Transverse colon (tissue), 4 donors: ENCODE data around the gene MOB3B.

Experiments
- POLR2A ChIP-seq: fragments of 450-650 bp; IDR thresholded peaks from one replicate; pipeline ENCODE4 v1.6.1; 2016; ENCODE audit warnings: antibody characterized with exemption, mild to moderate bottlenecking, moderate library complexity
- POLR2AphosphoS5 ChIP-seq, 3 donors: sonication (generic); formaldehyde crosslinking; IDR thresholded peaks; one replicate each; pipeline ENCODE4 v1.6.1; 2016; ENCODE audit warnings: antibody characterized with exemption in 3 of 3
- TF ChIP-seq, protein P1 (sequence below), 5 experiments: fragments of 200-600 bp in 3 of 5; fragments of 450-650 bp in 2 of 5; sonication (generic) in 3 of 5; IDR thresholded peaks; 1 replicate in 2 of 5; 2 replicates in 3 of 5; pipeline ENCODE4 v1.5.1; 2016 to 2017; ENCODE audit warnings: antibody characterized with exemption in 5 of 5, inconsistent platforms in 3 of 5, mild to moderate bottlenecking in 2 of 5, moderate library complexity in 1 of 5

DNA sequence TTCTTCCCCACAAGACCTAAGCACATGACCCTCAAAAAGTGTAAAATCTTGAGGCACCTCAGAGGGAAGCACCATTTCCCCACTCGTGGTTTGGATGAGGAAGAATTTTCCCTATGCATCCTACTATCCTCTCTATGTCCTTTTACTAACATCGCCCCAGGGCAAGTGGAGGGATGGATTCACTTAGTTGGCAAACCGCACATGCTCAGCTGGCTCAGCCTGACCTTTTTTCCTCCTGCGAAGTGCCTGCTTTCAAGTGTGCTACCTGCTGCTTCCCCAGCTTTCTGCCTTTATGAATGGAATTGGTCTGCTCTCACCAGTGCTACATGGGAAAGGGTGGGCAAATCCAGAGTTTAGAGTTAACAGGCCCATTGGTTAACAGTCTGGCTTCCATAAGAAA lies 62.1 kb downstream of the MOB3B start:
- TF ChIP-seq, protein P1, sequence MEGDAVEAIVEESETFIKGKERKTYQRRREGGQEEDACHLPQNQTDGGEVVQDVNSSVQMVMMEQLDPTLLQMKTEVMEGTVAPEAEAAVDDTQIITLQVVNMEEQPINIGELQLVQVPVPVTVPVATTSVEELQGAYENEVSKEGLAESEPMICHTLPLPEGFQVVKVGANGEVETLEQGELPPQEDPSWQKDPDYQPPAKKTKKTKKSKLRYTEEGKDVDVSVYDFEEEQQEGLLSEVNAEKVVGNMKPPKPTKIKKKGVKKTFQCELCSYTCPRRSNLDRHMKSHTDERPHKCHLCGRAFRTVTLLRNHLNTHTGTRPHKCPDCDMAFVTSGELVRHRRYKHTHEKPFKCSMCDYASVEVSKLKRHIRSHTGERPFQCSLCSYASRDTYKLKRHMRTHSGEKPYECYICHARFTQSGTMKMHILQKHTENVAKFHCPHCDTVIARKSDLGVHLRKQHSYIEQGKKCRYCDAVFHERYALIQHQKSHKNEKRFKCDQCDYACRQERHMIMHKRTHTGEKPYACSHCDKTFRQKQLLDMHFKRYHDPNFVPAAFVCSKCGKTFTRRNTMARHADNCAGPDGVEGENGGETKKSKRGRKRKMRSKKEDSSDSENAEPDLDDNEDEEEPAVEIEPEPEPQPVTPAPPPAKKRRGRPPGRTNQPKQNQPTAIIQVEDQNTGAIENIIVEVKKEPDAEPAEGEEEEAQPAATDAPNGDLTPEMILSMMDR (IDR thresholded peaks at IDR 0.05): no peak
- no peak for TF ChIP-seq POLR2AphosphoS5 (IDR thresholded peaks at IDR 0.05)
- no peak for TF ChIP-seq POLR2A
